Gastroesophageal sphincter (tissue), 3 donors: Measurements from ENCODE around the gene HARS1.
A peak's percentile ranks its signal among the peaks of the same experiment; 100 is the strongest.

Experiments
- CTCF ChIP-seq, 4 experiments: fragments of 200-600 bp in 2 of 4; fragments of 450-650 bp in 2 of 4; sonication (generic) in 1 of 4; IDR thresholded peaks; one replicate each; pipeline ENCODE4 v1.5.1; 2017 to 2019; ENCODE audit warnings: antibody characterized with exemption in 4 of 4, mild to moderate bottlenecking in 2 of 4, moderate library complexity in 2 of 4
- EP300 ChIP-seq: sonication (generic); formaldehyde crosslinking; IDR thresholded peaks from one replicate; pipeline ENCODE4 v1.6.1; 2017; ENCODE audit warnings: antibody characterized with exemption, mild to moderate bottlenecking
- POLR2A ChIP-seq, 2 donors: fragments of 450-650 bp; IDR thresholded peaks; one replicate each; pipeline ENCODE4 v1.6.1; 2017; ENCODE audit warnings: antibody characterized with exemption in 2 of 2, mild to moderate bottlenecking in 2 of 2, moderate library complexity in 1 of 2
- POLR2AphosphoS5 ChIP-seq: sonication (generic); formaldehyde crosslinking; IDR thresholded peaks from one replicate; pipeline ENCODE4 v1.6.1; 2017; ENCODE audit warnings: antibody characterized with exemption

GRCh38 chr5:140690941-140691924 is at the start of gene HARS1, which contains the start of gene HARS2:
- peak in 1 of 4 experiments; percentile 22 for TF ChIP-seq CTCF (IDR thresholded peaks at IDR 0.05)
- TF ChIP-seq POLR2A (IDR thresholded peaks at IDR 0.05) = peak; percentile 32 to 52
- TF ChIP-seq EP300 = no peak
- peak; percentile 72 for TF ChIP-seq POLR2AphosphoS5
